WTC11 (cell line): ENCODE results near the gene ZNF574. TPM values are rescaled to one million over a fixed set of nuclear protein-coding genes. Genes with fewer than 3 reads are reported as not detected.

Experiments
- FOXJ3 ChIP-seq: sonication (generic); formaldehyde crosslinking; IDR thresholded peaks from 2 replicates; pipeline ENCODE4 v1.9.0; 2021; ENCODE audit warnings: missing genetic modification reagents, mild to moderate bottlenecking, borderline replicate concordance
- GABPB1 ChIP-seq: sonication (generic); formaldehyde crosslinking; IDR thresholded peaks from 2 replicates; pipeline ENCODE4 v1.8.1; 2023; ENCODE audit warnings: mild to moderate bottlenecking, missing genetic modification reagents
- JUN ChIP-seq: sonication (generic); formaldehyde crosslinking; IDR thresholded peaks from 2 replicates; pipeline ENCODE4 v1.8.0; 2023; ENCODE audit warnings: mild to moderate bottlenecking, missing genetic modification reagents
- MYBL2 ChIP-seq: sonication (generic); formaldehyde crosslinking; IDR thresholded peaks from 2 replicates; pipeline ENCODE4 v1.8.1; 2023; ENCODE audit warnings: mild to moderate bottlenecking, moderate library complexity, missing genetic modification reagents
- NFATC4 ChIP-seq: fragments of 250-450 bp; sonication (Bioruptor Pico); IDR thresholded peaks from 2 replicates; pipeline ENCODE4 v1.9.0; 2021; ENCODE audit warnings: mild to moderate bottlenecking
- NR2C2 ChIP-seq: sonication (generic); formaldehyde crosslinking; IDR thresholded peaks from 2 replicates; pipeline ENCODE4 v1.8.0; 2022; ENCODE audit warnings: mild to moderate bottlenecking, missing genetic modification reagents
- SMAD3 ChIP-seq: sonication (generic); formaldehyde crosslinking; IDR thresholded peaks from 2 replicates; pipeline ENCODE4 v1.8.0; 2022; ENCODE audit warnings: missing genetic modification reagents, mild to moderate bottlenecking, borderline replicate concordance
- TEAD1 ChIP-seq: sonication (generic); formaldehyde crosslinking; IDR thresholded peaks from 2 replicates; pipeline ENCODE4 v1.8.0; 2022; ENCODE audit warnings: mild to moderate bottlenecking, missing genetic modification reagents
- TP53 ChIP-seq: sonication (generic); formaldehyde crosslinking; IDR thresholded peaks from 2 replicates; pipeline ENCODE4 v1.8.1; 2023; ENCODE audit warnings: mild to moderate bottlenecking, missing genetic modification reagents
- ZBTB21 ChIP-seq: sonication (generic); formaldehyde crosslinking; IDR thresholded peaks from 2 replicates; pipeline ENCODE4 v1.8.1; 2023; ENCODE audit warnings: mild to moderate bottlenecking, missing genetic modification reagents, borderline replicate concordance
- ZNF121 ChIP-seq: sonication (generic); formaldehyde crosslinking; IDR thresholded peaks from 2 replicates; pipeline ENCODE4 v1.8.0; 2023; ENCODE audit warnings: missing genetic modification reagents
- ZNF138 ChIP-seq: sonication (generic); formaldehyde crosslinking; conservative IDR thresholded peaks from 2 replicates; pipeline ENCODE4 v1.8.1; 2022; ENCODE audit warnings: mild to moderate bottlenecking, moderate library complexity, missing genetic modification reagents
- ZNF232 ChIP-seq: sonication (generic); formaldehyde crosslinking; IDR thresholded peaks from 2 replicates; pipeline ENCODE4 v1.8.0; 2022; ENCODE audit warnings: mild to moderate bottlenecking, missing genetic modification reagents
- ZNF263 ChIP-seq: sonication (generic); formaldehyde crosslinking; IDR thresholded peaks from 2 replicates; pipeline ENCODE4 v1.8.1; 2022; ENCODE audit warnings: low read depth, mild to moderate bottlenecking, moderate library complexity, missing genetic modification reagents
- ZNF671 ChIP-seq: fragments of 250-450 bp; sonication (Bioruptor Pico); IDR thresholded peaks from 2 replicates; pipeline ENCODE4 v1.8.0; 2021; ENCODE audit warnings: mild to moderate bottlenecking
- total RNA-seq: library from RNA; stranded (reverse); gene quantifications from 3 replicates; pipeline ENCODE4 v1.2.3, GENCODE V29; 2021
- TF ChIP-seq, protein P1 (sequence below): sonication (generic); formaldehyde crosslinking; conservative IDR thresholded peaks from 2 replicates; pipeline ENCODE4 v1.8.1; 2022; ENCODE audit warnings: mild to moderate bottlenecking, missing genetic modification reagents
- TF ChIP-seq, protein P2 (sequence below): sonication (generic); formaldehyde crosslinking; IDR thresholded peaks from 2 replicates; pipeline ENCODE4 v1.8.0; 2023; ENCODE audit warnings: missing genetic modification reagents, mild to moderate bottlenecking, borderline replicate concordance
- TF ChIP-seq, protein P3 (sequence below): sonication (generic); formaldehyde crosslinking; IDR thresholded peaks from 2 replicates; pipeline ENCODE4 v1.8.0; 2022; ENCODE audit warnings: mild to moderate bottlenecking, missing genetic modification reagents
- TF ChIP-seq, protein P4 (sequence below): sonication (generic); formaldehyde crosslinking; IDR thresholded peaks from 2 replicates; pipeline ENCODE4 v1.8.0; 2022; ENCODE audit warnings: missing genetic modification reagents
- TF ChIP-seq, protein P5 (sequence below): sonication (generic); formaldehyde crosslinking; IDR thresholded peaks from 2 replicates; pipeline ENCODE4 v1.8.0; 2023; ENCODE audit warnings: mild to moderate bottlenecking, missing genetic modification reagents
- TF ChIP-seq, protein P6 (sequence below): fragments of 200-600 bp; IDR thresholded peaks from 2 replicates; pipeline ENCODE4 v1.8.0; 2022; ENCODE audit warnings: antibody characterized with exemption
- TF ChIP-seq, protein P7 (sequence below): sonication (generic); formaldehyde crosslinking; IDR thresholded peaks from 2 replicates; pipeline ENCODE4 v1.8.1; 2022; ENCODE audit warnings: missing genetic modification reagents, borderline replicate concordance
- TF ChIP-seq, protein P8 (sequence below): sonication (generic); formaldehyde crosslinking; IDR thresholded peaks from 2 replicates; pipeline ENCODE4 v1.8.0; 2022; ENCODE audit warnings: mild to moderate bottlenecking, missing genetic modification reagents
- TF ChIP-seq, protein P9 (sequence below): sonication (generic); formaldehyde crosslinking; IDR thresholded peaks from 2 replicates; pipeline ENCODE4 v1.8.1; 2023; ENCODE audit warnings: mild to moderate bottlenecking, missing genetic modification reagents, moderate library complexity

ZNF574 gene
- total RNA-seq, 1 experiment from 2014 or later, result 30.6 TPM

DNA sequence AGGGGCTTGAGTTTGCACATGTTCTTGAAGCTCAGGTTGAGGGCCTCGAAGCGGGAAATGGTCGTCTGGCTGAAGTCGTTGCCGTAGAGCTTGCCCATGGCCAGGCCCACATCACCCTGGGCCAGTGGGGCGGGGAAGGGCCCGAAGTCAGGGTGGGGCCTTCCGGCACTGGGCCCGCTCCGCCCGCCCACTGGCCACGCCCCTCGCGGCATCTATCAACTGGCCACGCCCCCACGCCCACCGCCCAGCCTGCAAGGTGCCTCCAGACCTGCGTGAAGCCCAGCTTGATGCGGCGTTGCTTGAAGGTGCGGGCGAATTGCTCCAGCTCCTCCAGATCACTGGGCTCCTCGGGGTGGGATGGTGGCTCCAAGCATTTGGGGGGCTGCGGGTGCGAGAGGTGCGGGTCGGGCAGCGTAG, 19.9 kb downstream of the ZNF574 start (continued):
- TF ChIP-seq ZNF671 (CRISPR knock-in tag) (no peak), MYBL2 (CRISPR knock-in tag) (peak; percentile 58; the same call in 1 of the 2 replicates), SMAD3 (CRISPR knock-in tag) (0 out of 2 replicates have a peak, but pooled peaks have one; percentile 44), FOXJ3 (CRISPR knock-in tag) (no peak), NR2C2 (CRISPR knock-in tag) (no peak), ZNF138 (CRISPR knock-in tag) (no peak), GABPB1 (CRISPR knock-in tag) (no peak), NFATC4 (CRISPR knock-in tag) (no peak), TEAD1 (peak; percentile 64; the same call in 1 of the 2 replicates), ZNF263 (CRISPR knock-in tag) (no peak), ZNF232 (CRISPR knock-in tag) (0 out of 2 replicates have a peak, but pooled peaks have one; percentile 47), TP53 (CRISPR knock-in tag) (no peak), JUN (no peak), ZNF121 (CRISPR knock-in tag) (peak; percentile 26; the same call in 1 of the 2 replicates), ZBTB21 (CRISPR knock-in tag) (no peak)
- TF ChIP-seq, protein P1, sequence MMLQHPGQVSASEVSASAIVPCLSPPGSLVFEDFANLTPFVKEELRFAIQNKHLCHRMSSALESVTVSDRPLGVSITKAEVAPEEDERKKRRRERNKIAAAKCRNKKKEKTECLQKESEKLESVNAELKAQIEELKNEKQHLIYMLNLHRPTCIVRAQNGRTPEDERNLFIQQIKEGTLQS (CRISPR knock-in tag), result no peak
- TF ChIP-seq, protein P2, sequence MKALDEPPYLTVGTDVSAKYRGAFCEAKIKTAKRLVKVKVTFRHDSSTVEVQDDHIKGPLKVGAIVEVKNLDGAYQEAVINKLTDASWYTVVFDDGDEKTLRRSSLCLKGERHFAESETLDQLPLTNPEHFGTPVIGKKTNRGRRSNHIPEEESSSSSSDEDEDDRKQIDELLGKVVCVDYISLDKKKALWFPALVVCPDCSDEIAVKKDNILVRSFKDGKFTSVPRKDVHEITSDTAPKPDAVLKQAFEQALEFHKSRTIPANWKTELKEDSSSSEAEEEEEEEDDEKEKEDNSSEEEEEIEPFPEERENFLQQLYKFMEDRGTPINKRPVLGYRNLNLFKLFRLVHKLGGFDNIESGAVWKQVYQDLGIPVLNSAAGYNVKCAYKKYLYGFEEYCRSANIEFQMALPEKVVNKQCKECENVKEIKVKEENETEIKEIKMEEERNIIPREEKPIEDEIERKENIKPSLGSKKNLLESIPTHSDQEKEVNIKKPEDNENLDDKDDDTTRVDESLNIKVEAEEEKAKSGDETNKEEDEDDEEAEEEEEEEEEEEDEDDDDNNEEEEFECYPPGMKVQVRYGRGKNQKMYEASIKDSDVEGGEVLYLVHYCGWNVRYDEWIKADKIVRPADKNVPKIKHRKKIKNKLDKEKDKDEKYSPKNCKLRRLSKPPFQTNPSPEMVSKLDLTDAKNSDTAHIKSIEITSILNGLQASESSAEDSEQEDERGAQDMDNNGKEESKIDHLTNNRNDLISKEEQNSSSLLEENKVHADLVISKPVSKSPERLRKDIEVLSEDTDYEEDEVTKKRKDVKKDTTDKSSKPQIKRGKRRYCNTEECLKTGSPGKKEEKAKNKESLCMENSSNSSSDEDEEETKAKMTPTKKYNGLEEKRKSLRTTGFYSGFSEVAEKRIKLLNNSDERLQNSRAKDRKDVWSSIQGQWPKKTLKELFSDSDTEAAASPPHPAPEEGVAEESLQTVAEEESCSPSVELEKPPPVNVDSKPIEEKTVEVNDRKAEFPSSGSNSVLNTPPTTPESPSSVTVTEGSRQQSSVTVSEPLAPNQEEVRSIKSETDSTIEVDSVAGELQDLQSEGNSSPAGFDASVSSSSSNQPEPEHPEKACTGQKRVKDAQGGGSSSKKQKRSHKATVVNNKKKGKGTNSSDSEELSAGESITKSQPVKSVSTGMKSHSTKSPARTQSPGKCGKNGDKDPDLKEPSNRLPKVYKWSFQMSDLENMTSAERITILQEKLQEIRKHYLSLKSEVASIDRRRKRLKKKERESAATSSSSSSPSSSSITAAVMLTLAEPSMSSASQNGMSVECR (CRISPR knock-in tag), result 0 out of 2 replicates have a peak, but pooled peaks have one; percentile 30
- TF ChIP-seq, protein P3, sequence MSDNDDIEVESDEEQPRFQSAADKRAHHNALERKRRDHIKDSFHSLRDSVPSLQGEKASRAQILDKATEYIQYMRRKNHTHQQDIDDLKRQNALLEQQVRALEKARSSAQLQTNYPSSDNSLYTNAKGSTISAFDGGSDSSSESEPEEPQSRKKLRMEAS (CRISPR knock-in tag), result peak; percentile 97
- TF ChIP-seq, protein P4, sequence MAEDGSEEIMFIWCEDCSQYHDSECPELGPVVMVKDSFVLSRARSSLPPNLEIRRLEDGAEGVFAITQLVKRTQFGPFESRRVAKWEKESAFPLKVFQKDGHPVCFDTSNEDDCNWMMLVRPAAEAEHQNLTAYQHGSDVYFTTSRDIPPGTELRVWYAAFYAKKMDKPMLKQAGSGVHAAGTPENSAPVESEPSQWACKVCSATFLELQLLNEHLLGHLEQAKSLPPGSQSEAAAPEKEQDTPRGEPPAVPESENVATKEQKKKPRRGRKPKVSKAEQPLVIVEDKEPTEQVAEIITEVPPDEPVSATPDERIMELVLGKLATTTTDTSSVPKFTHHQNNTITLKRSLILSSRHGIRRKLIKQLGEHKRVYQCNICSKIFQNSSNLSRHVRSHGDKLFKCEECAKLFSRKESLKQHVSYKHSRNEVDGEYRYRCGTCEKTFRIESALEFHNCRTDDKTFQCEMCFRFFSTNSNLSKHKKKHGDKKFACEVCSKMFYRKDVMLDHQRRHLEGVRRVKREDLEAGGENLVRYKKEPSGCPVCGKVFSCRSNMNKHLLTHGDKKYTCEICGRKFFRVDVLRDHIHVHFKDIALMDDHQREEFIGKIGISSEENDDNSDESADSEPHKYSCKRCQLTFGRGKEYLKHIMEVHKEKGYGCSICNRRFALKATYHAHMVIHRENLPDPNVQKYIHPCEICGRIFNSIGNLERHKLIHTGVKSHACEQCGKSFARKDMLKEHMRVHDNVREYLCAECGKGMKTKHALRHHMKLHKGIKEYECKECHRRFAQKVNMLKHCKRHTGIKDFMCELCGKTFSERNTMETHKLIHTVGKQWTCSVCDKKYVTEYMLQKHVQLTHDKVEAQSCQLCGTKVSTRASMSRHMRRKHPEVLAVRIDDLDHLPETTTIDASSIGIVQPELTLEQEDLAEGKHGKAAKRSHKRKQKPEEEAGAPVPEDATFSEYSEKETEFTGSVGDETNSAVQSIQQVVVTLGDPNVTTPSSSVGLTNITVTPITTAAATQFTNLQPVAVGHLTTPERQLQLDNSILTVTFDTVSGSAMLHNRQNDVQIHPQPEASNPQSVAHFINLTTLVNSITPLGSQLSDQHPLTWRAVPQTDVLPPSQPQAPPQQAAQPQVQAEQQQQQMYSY (CRISPR knock-in tag), result no peak
- TF ChIP-seq, protein P5, sequence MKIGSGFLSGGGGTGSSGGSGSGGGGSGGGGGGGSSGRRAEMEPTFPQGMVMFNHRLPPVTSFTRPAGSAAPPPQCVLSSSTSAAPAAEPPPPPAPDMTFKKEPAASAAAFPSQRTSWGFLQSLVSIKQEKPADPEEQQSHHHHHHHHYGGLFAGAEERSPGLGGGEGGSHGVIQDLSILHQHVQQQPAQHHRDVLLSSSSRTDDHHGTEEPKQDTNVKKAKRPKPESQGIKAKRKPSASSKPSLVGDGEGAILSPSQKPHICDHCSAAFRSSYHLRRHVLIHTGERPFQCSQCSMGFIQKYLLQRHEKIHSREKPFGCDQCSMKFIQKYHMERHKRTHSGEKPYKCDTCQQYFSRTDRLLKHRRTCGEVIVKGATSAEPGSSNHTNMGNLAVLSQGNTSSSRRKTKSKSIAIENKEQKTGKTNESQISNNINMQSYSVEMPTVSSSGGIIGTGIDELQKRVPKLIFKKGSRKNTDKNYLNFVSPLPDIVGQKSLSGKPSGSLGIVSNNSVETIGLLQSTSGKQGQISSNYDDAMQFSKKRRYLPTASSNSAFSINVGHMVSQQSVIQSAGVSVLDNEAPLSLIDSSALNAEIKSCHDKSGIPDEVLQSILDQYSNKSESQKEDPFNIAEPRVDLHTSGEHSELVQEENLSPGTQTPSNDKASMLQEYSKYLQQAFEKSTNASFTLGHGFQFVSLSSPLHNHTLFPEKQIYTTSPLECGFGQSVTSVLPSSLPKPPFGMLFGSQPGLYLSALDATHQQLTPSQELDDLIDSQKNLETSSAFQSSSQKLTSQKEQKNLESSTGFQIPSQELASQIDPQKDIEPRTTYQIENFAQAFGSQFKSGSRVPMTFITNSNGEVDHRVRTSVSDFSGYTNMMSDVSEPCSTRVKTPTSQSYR (CRISPR knock-in tag), result no peak
- TF ChIP-seq, protein P6, sequence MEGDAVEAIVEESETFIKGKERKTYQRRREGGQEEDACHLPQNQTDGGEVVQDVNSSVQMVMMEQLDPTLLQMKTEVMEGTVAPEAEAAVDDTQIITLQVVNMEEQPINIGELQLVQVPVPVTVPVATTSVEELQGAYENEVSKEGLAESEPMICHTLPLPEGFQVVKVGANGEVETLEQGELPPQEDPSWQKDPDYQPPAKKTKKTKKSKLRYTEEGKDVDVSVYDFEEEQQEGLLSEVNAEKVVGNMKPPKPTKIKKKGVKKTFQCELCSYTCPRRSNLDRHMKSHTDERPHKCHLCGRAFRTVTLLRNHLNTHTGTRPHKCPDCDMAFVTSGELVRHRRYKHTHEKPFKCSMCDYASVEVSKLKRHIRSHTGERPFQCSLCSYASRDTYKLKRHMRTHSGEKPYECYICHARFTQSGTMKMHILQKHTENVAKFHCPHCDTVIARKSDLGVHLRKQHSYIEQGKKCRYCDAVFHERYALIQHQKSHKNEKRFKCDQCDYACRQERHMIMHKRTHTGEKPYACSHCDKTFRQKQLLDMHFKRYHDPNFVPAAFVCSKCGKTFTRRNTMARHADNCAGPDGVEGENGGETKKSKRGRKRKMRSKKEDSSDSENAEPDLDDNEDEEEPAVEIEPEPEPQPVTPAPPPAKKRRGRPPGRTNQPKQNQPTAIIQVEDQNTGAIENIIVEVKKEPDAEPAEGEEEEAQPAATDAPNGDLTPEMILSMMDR, result no peak
- TF ChIP-seq, protein P7, sequence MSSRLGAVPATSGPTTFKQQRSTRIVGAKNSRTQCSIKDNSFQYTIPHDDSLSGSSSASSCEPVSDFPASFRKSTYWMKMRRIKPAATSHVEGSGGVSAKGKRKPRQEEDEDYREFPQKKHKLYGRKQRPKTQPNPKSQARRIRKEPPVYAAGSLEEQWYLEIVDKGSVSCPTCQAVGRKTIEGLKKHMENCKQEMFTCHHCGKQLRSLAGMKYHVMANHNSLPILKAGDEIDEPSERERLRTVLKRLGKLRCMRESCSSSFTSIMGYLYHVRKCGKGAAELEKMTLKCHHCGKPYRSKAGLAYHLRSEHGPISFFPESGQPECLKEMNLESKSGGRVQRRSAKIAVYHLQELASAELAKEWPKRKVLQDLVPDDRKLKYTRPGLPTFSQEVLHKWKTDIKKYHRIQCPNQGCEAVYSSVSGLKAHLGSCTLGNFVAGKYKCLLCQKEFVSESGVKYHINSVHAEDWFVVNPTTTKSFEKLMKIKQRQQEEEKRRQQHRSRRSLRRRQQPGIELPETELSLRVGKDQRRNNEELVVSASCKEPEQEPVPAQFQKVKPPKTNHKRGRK (CRISPR knock-in tag), result no peak
- TF ChIP-seq, protein P8, sequence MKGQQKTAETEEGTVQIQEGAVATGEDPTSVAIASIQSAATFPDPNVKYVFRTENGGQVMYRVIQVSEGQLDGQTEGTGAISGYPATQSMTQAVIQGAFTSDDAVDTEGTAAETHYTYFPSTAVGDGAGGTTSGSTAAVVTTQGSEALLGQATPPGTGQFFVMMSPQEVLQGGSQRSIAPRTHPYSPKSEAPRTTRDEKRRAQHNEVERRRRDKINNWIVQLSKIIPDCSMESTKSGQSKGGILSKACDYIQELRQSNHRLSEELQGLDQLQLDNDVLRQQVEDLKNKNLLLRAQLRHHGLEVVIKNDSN (CRISPR knock-in tag), result no peak; the same call in 1 of the 2 replicates
- TF ChIP-seq, protein P9, sequence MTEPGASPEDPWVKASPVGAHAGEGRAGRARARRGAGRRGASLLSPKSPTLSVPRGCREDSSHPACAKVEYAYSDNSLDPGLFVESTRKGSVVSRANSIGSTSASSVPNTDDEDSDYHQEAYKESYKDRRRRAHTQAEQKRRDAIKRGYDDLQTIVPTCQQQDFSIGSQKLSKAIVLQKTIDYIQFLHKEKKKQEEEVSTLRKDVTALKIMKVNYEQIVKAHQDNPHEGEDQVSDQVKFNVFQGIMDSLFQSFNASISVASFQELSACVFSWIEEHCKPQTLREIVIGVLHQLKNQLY (CRISPR knock-in tag), result no peak
